IPS-18a (cell line): ENCODE data around the gene PYCARD.
"Not testable (repeated sequence)": the region's sequence is repeated elsewhere in the genome, so short reads cannot be mapped to it uniquely, and the experiment has no call there.

Experiments
- H3K27ac ChIP-seq: one replicate; pipeline ENCODE4 v1.5.1; 2013; ENCODE audit warnings: low read length
- H3K27me3 ChIP-seq: one replicate; pipeline ENCODE4 v1.6.1; 2013; ENCODE audit warnings: mild to moderate bottlenecking, low read length; ENCODE audit not compliant: control insufficient read depth, insufficient read depth
- H3K36me3 ChIP-seq: one replicate; pipeline ENCODE4 v1.6.1; 2013; ENCODE audit warnings: low read depth, low read length; ENCODE audit not compliant: control insufficient read depth
- H3K4me1 ChIP-seq: one replicate; pipeline ENCODE4 v1.6.1; 2013; ENCODE audit warnings: low read depth, low read length; ENCODE audit not compliant: control insufficient read depth
- H3K4me3 ChIP-seq: one replicate; pipeline ENCODE4 v1.5.1; 2013; ENCODE audit warnings: low read length
- H3K9ac ChIP-seq: one replicate; pipeline ENCODE4 v1.6.1; 2013; ENCODE audit warnings: mild to moderate bottlenecking, low read length, moderate library complexity
- H3K9me3 ChIP-seq: one replicate; pipeline ENCODE4 v1.6.1; 2013; ENCODE audit warnings: low read depth, low read length; ENCODE audit not compliant: control insufficient read depth

Gene PYCARD

DNA sequence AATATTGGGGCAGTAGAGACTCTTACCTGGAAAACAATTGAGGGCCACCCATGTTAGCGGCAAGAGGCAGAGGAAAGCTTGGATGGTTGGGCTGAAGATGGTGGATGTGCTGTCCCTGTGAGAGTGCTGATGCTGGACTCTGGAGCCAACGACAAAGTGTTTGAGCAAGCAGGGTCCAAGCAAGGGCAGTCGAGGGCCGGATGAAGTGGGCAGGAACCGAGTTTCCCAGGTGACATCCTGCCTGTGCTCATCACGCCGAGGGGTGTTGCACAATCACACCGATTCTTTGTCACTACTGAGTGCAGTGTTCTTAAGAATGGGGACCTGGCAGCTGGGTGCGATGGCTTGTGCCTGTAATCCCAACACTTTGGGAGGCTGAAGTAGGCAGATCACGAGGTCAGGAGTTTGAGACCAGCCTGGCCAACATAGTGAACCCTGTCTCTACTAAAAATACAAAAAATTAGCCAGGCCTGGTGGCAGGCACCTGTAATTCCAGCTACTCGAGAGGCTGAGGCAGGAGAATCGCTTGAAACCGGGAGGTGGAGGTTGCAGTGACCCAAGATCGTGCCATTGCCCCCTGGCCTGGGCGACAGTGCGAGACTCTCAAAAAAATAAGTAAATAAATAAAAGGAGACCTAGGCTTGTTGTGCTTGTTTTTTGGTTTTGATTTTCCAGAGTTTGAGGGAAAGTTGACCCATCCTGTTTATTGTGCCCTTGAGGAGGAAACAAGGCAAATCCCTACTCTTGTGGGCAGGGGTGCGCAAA is 6.1 kb downstream of the PYCARD start:
- Histone ChIP-seq H3K9ac (no peak overlapping the region), H3K4me3 (no peak overlapping the region), H3K36me3 (peaks cover 55% of the 10 kb centered on the region), H3K4me1 (peaks cover 2% of the 10 kb centered on the region), H3K27me3 (peaks cover 3% of the 10 kb centered on the region), H3K9me3 (no peaks in the 10 kb centered on the region), H3K27ac (no peak overlapping the region)

DNA sequence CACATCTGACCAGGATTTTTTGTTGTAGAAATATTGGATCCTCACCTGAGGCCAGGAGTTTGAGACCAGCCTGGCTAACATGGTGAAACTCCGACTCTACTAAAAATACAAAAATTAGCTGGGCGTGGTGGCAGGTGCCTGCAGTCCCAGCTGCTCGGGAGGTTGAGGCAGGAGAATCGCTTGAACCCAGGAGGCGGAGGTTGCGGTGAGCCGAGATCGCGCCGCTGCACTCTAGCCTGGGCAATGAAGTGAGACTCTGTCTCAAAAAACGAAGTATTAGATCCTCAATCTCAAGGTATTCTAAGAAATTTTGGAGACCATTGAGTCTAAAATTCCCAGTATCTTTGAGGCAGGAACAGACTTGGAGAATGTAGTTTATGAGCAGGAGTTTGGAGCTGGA is 6.7 kb downstream of the PYCARD start:
- H3K36me3 ChIP-seq, result peaks cover 61% of the 10 kb centered on the region

GRCh38 chr16:31194898-31195297 is 7.7 kb downstream of the PYCARD start:
- Histone ChIP-seq H3K4me3 (no peak overlapping the region), H3K36me3 (peaks cover 71% of the 10 kb centered on the region), H3K4me1 (no peaks in the 10 kb centered on the region), H3K9ac (no peak overlapping the region), H3K9me3 (no peaks in the 10 kb centered on the region), H3K27me3 (no peaks in the 10 kb centered on the region), H3K27ac (no peak overlapping the region)

More for the DNA sequence above, 6.7 kb downstream of the PYCARD start:
- H3K4me3 ChIP-seq, H3K27ac ChIP-seq, H3K4me1 ChIP-seq, H3K27me3 ChIP-seq, H3K9me3 ChIP-seq, H3K9ac ChIP-seq: not testable (repeated sequence)

GRCh38 chr16:31193874-31194273 is 8.7 kb downstream of the PYCARD start:
- H3K4me3 ChIP-seq, result no peak overlapping the region
- H3K9me3 ChIP-seq, result no peaks in the 10 kb centered on the region
- no peaks in the 10 kb centered on the region for H3K4me1 ChIP-seq
- no peak overlapping the region for H3K27ac ChIP-seq
- H3K27me3 ChIP-seq, result no peaks in the 10 kb centered on the region
- peaks cover 77% of the 10 kb centered on the region for H3K36me3 ChIP-seq
- no peak overlapping the region for H3K9ac ChIP-seq

DNA sequence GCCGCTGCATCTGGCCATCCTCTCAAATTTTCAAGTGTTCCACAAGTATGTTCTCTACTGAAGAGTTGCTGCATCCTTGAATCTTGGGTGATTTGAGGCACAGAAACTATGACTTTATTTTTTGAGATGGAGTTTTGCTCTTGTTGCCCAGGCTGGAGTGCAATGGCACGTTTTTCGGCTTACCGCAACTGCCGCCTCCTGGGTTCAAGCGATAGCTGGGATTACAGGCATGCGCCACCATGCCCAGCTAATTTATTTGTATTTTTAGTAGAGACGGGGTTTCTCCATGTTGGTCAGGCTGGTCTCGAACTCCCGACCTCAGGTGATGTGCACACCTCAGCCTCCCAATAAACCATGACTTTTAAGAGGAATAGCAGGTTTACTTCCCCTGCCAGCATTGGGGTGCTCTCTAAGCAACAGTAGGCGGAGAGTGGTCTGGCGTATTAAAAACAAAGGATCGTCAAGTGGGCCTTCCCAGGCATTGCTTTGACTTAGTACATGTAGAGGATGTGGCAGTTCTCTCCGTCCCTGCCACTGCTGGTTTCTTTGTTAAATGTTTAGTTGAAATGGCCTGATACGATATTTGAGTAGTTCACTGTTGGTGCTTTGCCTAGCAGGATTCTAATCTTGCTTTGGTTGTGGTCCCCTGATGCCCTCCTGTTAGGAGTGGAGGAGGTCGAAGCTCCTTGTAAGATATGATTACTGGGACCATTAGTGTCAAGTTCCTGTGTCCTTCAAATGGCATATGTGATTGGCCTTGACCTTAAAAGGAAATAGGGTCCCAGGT is 9.5 kb downstream of the PYCARD start:
- no peaks in the 10 kb centered on the region for H3K4me1 ChIP-seq
- no peaks in the 10 kb centered on the region for H3K9me3 ChIP-seq
- no peak overlapping the region for H3K9ac ChIP-seq
- H3K27ac ChIP-seq, result no peak overlapping the region
- H3K36me3 ChIP-seq, result peaks cover 86% of the 10 kb centered on the region
- H3K27me3 ChIP-seq, result no peaks in the 10 kb centered on the region
- no peak overlapping the region for H3K4me3 ChIP-seq

DNA sequence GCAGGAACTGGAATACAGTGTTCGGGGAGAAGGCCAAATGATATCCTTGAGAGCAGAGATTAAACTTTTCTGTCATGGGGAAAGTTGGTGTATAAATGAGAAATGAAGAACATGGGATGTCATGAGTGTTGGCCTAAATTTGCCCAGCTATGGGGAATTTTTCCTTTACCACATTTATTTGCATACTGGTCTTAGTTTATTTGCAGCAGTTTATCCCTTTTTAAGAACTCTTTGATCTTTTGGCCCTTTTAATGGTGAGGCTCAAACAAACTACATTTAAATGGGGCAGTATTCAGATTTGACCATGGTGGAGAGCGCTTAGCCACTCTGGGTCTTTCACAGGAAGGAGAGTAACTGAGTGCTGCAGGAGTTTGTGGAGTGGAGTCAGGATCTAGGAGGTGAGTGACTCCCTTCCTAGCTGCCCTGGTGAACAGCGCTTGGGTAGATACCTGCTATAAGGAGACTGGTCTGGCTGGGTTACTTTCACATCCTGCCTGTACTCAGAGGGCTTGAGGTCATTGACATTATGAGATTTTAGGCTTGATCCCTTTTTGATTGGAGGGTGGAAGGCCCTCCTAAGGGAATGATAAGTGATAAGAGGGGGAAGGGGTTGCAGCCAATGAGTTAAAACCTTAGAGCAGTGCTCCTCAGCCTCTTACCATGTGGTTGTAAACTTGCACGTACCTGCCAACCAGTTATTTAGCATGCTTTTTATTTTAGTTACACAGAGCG is 10.7 kb downstream of the PYCARD start:
- H3K9me3 ChIP-seq, result no peaks in the 10 kb centered on the region
- no peak overlapping the region for H3K27ac ChIP-seq
- H3K4me3 ChIP-seq, result no peak overlapping the region
- H3K36me3 ChIP-seq, result peaks cover 97% of the 10 kb centered on the region
- no peaks in the 10 kb centered on the region for H3K27me3 ChIP-seq
- no peaks in the 10 kb centered on the region for H3K4me1 ChIP-seq
- H3K9ac ChIP-seq, result no peak overlapping the region

- no peak overlapping the region for H3K27ac ChIP-seq
- H3K4me3 ChIP-seq, result no peak overlapping the region
- H3K4me1 ChIP-seq, result no peaks in the 10 kb centered on the region
- H3K27me3 ChIP-seq, result no peaks in the 10 kb centered on the region
- no peaks in the 10 kb centered on the region for H3K9me3 ChIP-seq
- H3K36me3 ChIP-seq, result peaks cover 100% of the 10 kb centered on the region
- H3K9ac ChIP-seq, result no peak overlapping the region
Measured at GRCh38 chr16:31190818-31191444, 11.6 kb downstream of the PYCARD start.

DNA sequence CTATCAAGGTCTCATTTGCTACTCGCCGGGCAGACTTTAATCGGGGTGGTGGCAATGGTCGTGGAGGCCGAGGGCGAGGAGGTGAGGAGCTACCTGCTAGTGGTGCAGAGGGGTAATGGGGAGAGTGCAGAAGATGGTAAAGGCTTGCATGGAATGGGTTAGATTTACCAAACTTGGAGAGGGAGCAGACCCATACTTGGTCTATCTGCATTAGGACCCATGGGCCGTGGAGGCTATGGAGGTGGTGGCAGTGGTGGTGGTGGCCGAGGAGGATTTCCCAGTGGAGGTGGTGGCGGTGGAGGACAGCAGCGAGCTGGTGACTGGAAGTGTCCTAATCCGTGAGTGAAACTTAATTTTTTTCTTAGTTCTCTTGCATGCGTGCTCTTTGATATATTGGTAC is 12.5 kb downstream of the PYCARD start:
- H3K27me3 ChIP-seq, result no peaks in the 10 kb centered on the region
- H3K4me1 ChIP-seq, result no peaks in the 10 kb centered on the region
- no peak overlapping the region for H3K9ac ChIP-seq
- H3K9me3 ChIP-seq, result no peaks in the 10 kb centered on the region
- no peak overlapping the region for H3K27ac ChIP-seq
- no peak overlapping the region for H3K4me3 ChIP-seq
- peaks cover 100% of the 10 kb centered on the region for H3K36me3 ChIP-seq

DNA sequence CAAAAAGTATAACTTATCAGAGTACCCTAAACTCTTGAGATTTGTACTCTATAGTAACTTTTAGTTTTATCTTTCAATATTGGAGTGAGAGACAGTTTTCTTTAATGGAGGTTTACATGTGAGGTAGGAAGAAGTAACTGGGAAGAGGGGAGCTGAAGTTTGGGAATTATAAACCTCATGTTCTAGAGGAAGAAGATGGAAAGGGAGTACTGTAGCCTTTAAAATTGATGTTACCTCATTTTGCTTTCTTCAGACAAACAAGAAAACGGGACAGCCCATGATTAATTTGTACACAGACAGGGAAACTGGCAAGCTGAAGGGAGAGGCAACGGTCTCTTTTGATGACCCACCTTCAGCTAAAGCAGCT is 13.2 kb downstream of the PYCARD start:
- Histone ChIP-seq H3K27ac (no peak overlapping the region), H3K9me3 (no peaks in the 10 kb centered on the region), H3K36me3 (peaks cover 100% of the 10 kb centered on the region), H3K9ac (no peak overlapping the region), H3K4me1 (no peaks in the 10 kb centered on the region), H3K4me3 (no peak overlapping the region), H3K27me3 (no peaks in the 10 kb centered on the region)

DNA sequence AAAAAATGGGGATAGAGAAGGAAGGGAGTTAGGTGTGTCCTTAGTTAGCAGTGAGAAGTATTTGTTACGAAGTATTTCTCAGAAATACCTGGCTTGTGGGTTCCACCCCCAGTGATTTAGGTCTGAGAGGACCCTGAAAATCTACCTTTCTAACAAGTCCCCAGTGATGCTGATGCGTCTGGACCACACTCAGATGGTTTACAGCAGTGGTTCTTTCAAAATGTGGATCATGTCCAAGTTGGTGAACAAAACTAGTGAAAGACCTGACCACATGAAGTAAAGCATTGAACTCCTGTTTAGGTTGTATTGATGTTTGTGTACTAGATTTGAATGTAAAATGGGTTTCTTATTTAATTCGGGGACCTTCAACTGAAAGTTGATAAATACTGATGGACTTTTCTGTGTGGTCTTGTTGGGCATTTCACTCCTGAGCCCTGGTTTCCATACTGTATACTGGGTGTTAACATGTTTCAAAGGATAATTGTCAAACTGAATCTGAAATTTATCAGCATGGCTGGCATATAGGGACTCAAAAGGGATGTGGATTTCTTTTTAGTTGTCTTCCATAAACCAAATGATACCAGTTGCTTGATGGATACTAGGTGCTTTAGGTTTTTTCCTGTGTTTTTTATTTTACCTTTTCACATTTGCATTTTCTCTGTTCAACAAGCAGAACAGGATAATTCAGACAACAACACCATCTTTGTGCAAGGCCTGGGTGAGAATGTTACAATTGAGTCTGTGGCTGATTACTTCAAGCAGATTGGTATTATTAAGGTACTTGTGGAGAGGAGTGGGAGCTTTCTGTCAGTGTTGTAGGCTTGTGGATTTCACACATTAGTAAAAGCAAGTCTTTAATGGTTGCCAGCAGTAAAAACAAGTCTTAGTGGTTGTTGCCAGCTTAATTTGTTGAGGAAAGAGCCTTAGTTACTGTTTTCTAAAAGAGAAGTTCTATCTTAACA is 13.8 kb downstream of the PYCARD start:
- H3K27me3 ChIP-seq, result no peaks in the 10 kb centered on the region
- no peak overlapping the region for H3K9ac ChIP-seq
- H3K4me1 ChIP-seq, result no peaks in the 10 kb centered on the region
- peaks cover 100% of the 10 kb centered on the region for H3K36me3 ChIP-seq
- no peak overlapping the region for H3K27ac ChIP-seq
- no peaks in the 10 kb centered on the region for H3K9me3 ChIP-seq
- no peak overlapping the region for H3K4me3 ChIP-seq
